Measurements from ENCODE around the gene FGFBP1. TPM values are rescaled to one million over a fixed set of nuclear protein-coding genes. Genes with fewer than 3 reads are reported as not detected.

The FGFBP1 gene
- total and polyA plus RNA-seq, 9 of the 15 experiments (the other 6 are each of a cell fraction or from before 2014, with no cell fraction given), result not detected

GRCh38 chr4:15898902-15899301 is 39.6 kb downstream of the FGFBP1 start:
- no peak for FAIRE-seq
- Histone ChIP-seq H3K4me1 (replicated peaks in 1 of 2; ENCODE audit: control insufficient read depth in 2 of 2, insufficient read depth in 2 of 2, low read length in 2 of 2) (no peaks in the 10 kb centered on the region), H3K36me3 (ENCODE audit: control insufficient read depth, insufficient read depth, low read length) (no peaks in the 10 kb centered on the region), H3K27ac (ENCODE audit: extremely low read depth, low read depth, low read length) (no peak overlapping the region), H3K4me3 (no peak overlapping the region), H3K27me3 (ENCODE audit: control insufficient read depth in 2 of 2, insufficient read depth in 2 of 2, low read length in 2 of 2) (no peaks in the 10 kb centered on the region), H2AFZ (ENCODE audit: low read depth, low read length) (no peak overlapping the region), H3K9me1 (ENCODE audit: control insufficient read depth, insufficient read depth, low read length) (no peaks in the 10 kb centered on the region), H4K20me1 (replicated peaks; ENCODE audit: control insufficient read depth, insufficient read depth, low read length) (no peaks in the 10 kb centered on the region), H3K9me3 (replicated peaks; ENCODE audit: control insufficient read depth, insufficient read depth, low read depth, low read length) (no peaks in the 10 kb centered on the region), H3K4me2 (ENCODE audit: insufficient read depth, low read length) (no peak overlapping the region), H3K9ac (ENCODE audit: insufficient read depth in 1 of 2, low read depth in 2 of 2, low read length in 2 of 2) (no peak overlapping the region), H3K79me2 (ENCODE audit: control insufficient read depth, insufficient read depth, low read length) (no peaks in the 10 kb centered on the region)
- ATAC-seq, result no peak
- no TSS peak for BruUV-seq (replicated peaks)
- CTCF ChIA-PET (ENCODE audit: low intra/inter-chr PET ratio), result no interaction called here
- in situ Hi-C loops (cut with MboI) (no loop called here), intact Hi-C loops (cut with micrococcal nuclease) (no loop called here)
- no peak for TF ChIP-seq TAF9B (IDR thresholded peaks at IDR 0.05; ENCODE audit: partially characterized antibody)
- no peak for TF ChIP-seq ZNF586 (CRISPR knock-in tag; conservative IDR thresholded peaks at IDR 0.05)
- TF ChIP-seq HDAC2 (IDR thresholded peaks at IDR 0.05), result no peak
- no peak for TF ChIP-seq NCOA1 (IDR thresholded peaks at IDR 0.05; ENCODE audit: low read depth)
- TF ChIP-seq PHB2 (IDR thresholded peaks at IDR 0.05; ENCODE audit: low read depth), result no peak
- TF ChIP-seq ZKSCAN8 (CRISPR knock-in tag; IDR thresholded peaks at IDR 0.05), result no peak
- no peak for TF ChIP-seq CHD2 (IDR thresholded peaks at IDR 0.05; ENCODE audit: low read depth, low read length)
- no peak for TF ChIP-seq PCBP1 (IDR thresholded peaks at IDR 0.05; ENCODE audit: low read depth, low read length, poor library complexity, severe bottlenecking)
- TF ChIP-seq HNRNPUL1 (IDR thresholded peaks at IDR 0.05; ENCODE audit: low read length), result no peak
- TF ChIP-seq RHOXF2B (CRISPR knock-in tag; conservative IDR thresholded peaks at IDR 0.05), result no peak
- TF ChIP-seq FOXM1 (IDR thresholded peaks at IDR 0.05; ENCODE audit: low read depth), result no peak
- no peak for TF ChIP-seq FOXM1 (CRISPR knock-in tag; IDR thresholded peaks at IDR 0.05; ENCODE audit: low read depth)
- TF ChIP-seq, protein P1, sequence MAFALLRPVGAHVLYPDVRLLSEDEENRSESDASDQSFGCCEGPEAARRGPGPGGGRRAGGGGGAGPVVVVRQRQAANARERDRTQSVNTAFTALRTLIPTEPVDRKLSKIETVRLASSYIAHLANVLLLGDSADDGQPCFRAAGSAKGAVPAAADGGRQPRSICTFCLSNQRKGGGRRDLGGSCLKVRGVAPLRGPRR (CRISPR knock-in tag; IDR thresholded peaks at IDR 0.05), result no peak
- no peak for TF ChIP-seq RBBP5 (IDR thresholded peaks at IDR 0.05; ENCODE audit: borderline replicate concordance, insufficient read depth, low read length, poor library complexity, severe bottlenecking)
- POLR2A ChIA-PET, result no interaction called here
- DNase-seq (ENCODE audit: extremely low read depth in 1 of 4, low spot score in 3 of 4), result no peak
